Lower leg skin (tissue), 4 donors: ENCODE results near the gene NFKBIZ. TPM values are rescaled to one million over a fixed set of nuclear protein-coding genes. Genes with fewer than 3 reads are reported as not detected.

Experiments
- DNase-seq, 2 donors: peaks; one replicate each; pipeline ENCODE4 v3.0.0-alpha.2; 2019; ENCODE audit warnings: low spot score in 2 of 2
- H3K4me3 ChIP-seq: fragments of 200-600 bp; sonication (generic); 2 replicates; pipeline ENCODE4 v1.5.1; 2017; ENCODE audit warnings: mild to moderate bottlenecking, low read depth; ENCODE audit not compliant: poor library complexity, severe bottlenecking
- CTCF ChIP-seq, 3 donors: fragments of 450-650 bp; IDR thresholded peaks; one replicate each; pipeline ENCODE4 v1.5.1; 2016; ENCODE audit warnings: antibody characterized with exemption in 3 of 3, mild to moderate bottlenecking in 3 of 3, moderate library complexity in 2 of 3
- POLR2A ChIP-seq, 2 donors: fragments of 450-650 bp; IDR thresholded peaks; one replicate each; pipeline ENCODE4 v1.6.1; 2016 to 2017; ENCODE audit warnings: antibody characterized with exemption in 2 of 2, mild to moderate bottlenecking in 1 of 2, moderate library complexity in 1 of 2
- WGBS, 2 donors: methylation state at CpG; one replicate each; pipeline ENCODE4 v1.1.5; 2018; 5-methylcytosine and 5-hydroxymethylcytosine counted together
- intact Hi-C: fragments of 100-400 bp; cut with DNase I; formaldehyde crosslinking; loops from one replicate; pipeline ENCODE4 v1.15.0; 2023; ENCODE audit warnings: low total_unique reads
- total RNA-seq, 4 donors: library from RNA; depleted of rRNA; stranded (reverse); fragments of >200 nt; gene quantifications; one replicate each; pipeline ENCODE4 v1.1.0, GENCODE V29; 2016

NFKBIZ gene
- total RNA-seq, 4 donors from 2014 or later: 155 to 440 (median 310) TPM

GRCh38 chr3:101827211-101828174, 21.8 kb upstream of the NFKBIZ start:
- intact Hi-C loops: loop anchor here (2.0 to 5.0 kb wide), 2 partner anchors 57 to 140 kb away; partner anchors contain the start of gene RPL24
- TF ChIP-seq CTCF (IDR thresholded peaks at IDR 0.05): no peak
- TF ChIP-seq POLR2A (IDR thresholded peaks at IDR 0.05): no peak
- DNase-seq: peak; percentile 84 to 94
- WGBS, 2 donors: 2 to 3% methylated on average over 30 of the region's 30 CpGs
- peak overlapping the region; percentile 21 for H3K4me3 ChIP-seq

GRCh38 chr3:101828276-101828675, 21.0 kb upstream of the NFKBIZ start:
- 2 to 7% methylated on average over 3 of the region's 3 CpGs for WGBS, 2 donors
- TF ChIP-seq POLR2A (IDR thresholded peaks at IDR 0.05) (no peak), CTCF (IDR thresholded peaks at IDR 0.05) (no peak)
- intact Hi-C loops: loop anchor here (2.0 to 5.0 kb wide), 2 partner anchors 57 to 141 kb away; partner anchors contain the start of gene RPL24
- no peak for DNase-seq
- no peak overlapping the region for H3K4me3 ChIP-seq

- no peak overlapping the region for H3K4me3 ChIP-seq
- intact Hi-C loops: loop anchor here (2.0 to 5.0 kb wide), 2 partner anchors 56 to 142 kb away; partner anchors contain the start of gene RPL24
- DNase-seq: peak; percentile 72 to 90
- TF ChIP-seq CTCF (IDR thresholded peaks at IDR 0.05): no peak
- no peak for TF ChIP-seq POLR2A (IDR thresholded peaks at IDR 0.05)
- WGBS, 2 donors: 23 to 29% methylated on average over 9 of the region's 9 CpGs
Measured at GRCh38 chr3:101828691-101829436, 20.4 kb upstream of the NFKBIZ start.

- no peak for TF ChIP-seq CTCF (IDR thresholded peaks at IDR 0.05)
- no peak for TF ChIP-seq POLR2A (IDR thresholded peaks at IDR 0.05)
- intact Hi-C loops: loop anchor here (2.0 to 5.0 kb wide), 2 partner anchors 55 to 142 kb away; partner anchors contain the start of gene RPL24
- H3K4me3 ChIP-seq: no peak overlapping the region
- 35 to 38% methylated on average over 2 of the region's 2 CpGs for WGBS, 2 donors
- no peak for DNase-seq
Measured at GRCh38 chr3:101829437-101829830, 19.9 kb upstream of the NFKBIZ start.

GRCh38 chr3:101829874-101830273, 19.4 kb upstream of the NFKBIZ start:
- H3K4me3 ChIP-seq: no peak overlapping the region
- 57 to 79% methylated on average over 2 of the region's 2 CpGs for WGBS, 2 donors
- TF ChIP-seq POLR2A (IDR thresholded peaks at IDR 0.05): no peak
- no peak for TF ChIP-seq CTCF (IDR thresholded peaks at IDR 0.05)
- no peak for DNase-seq
- intact Hi-C loops: loop anchor here (2.0 to 5.0 kb wide), 2 partner anchors 55 to 143 kb away; partner anchors contain the start of gene RPL24
